HepG2 (cell line): ENCODE measurements around the gene HMGN4. TPM values are rescaled to one million over a fixed set of nuclear protein-coding genes. Genes with fewer than 3 reads are reported as not detected.

Experiments used
- AHR ChIP-seq: IDR thresholded peaks from 2 replicates; pipeline ENCODE4 v1.6.1; 2018; ENCODE audit warnings: missing genetic modification reagents, missing compliant biosample characterization
- ARID2 ChIP-seq: sonication (generic); formaldehyde crosslinking; IDR thresholded peaks from 2 replicates; pipeline ENCODE4 v1.8.1; 2022; ENCODE audit warnings: mild to moderate bottlenecking, missing genetic modification reagents, borderline replicate concordance
- NCOA1 ChIP-seq: sonication (generic); formaldehyde crosslinking; IDR thresholded peaks from 2 replicates; pipeline ENCODE4 v1.9.0; 2021; ENCODE audit warnings: missing genetic modification reagents
- RAD21 ChIP-seq: fragments of 450-650 bp; formaldehyde crosslinking; IDR thresholded peaks from 2 replicates; pipeline ENCODE4 v1.5.0; 2020; ENCODE audit warnings: mild to moderate bottlenecking
- SMC3 ChIP-seq: IDR thresholded peaks from 2 replicates; pipeline ENCODE4 v1.6.1; 2011; ENCODE audit warnings: low read length, improper control_type of control experiment
- STAT5B ChIP-seq: sonication (generic); formaldehyde crosslinking; IDR thresholded peaks from 2 replicates; pipeline ENCODE4 v1.4.0; 2020; ENCODE audit warnings: missing genetic modification reagents
- TBL1XR1 ChIP-seq: fragments of 150-350 bp; IDR thresholded peaks from 2 replicates; pipeline ENCODE4 v1.6.1; 2014; ENCODE audit warnings: borderline replicate concordance, low read length; ENCODE audit not compliant: partially characterized antibody
- ZBTB20 ChIP-seq: sonication (generic); formaldehyde crosslinking; IDR thresholded peaks from 2 replicates; pipeline ENCODE4 v1.8.1; 2023; ENCODE audit warnings: missing genetic modification reagents, low read depth, mild to moderate bottlenecking, borderline replicate concordance
- ZMYM2 ChIP-seq: sonication (generic); formaldehyde crosslinking; IDR thresholded peaks from 2 replicates; pipeline ENCODE4 v1.8.0; 2022; ENCODE audit warnings: mild to moderate bottlenecking, missing genetic modification reagents
- ZNF180 ChIP-seq: sonication (generic); formaldehyde crosslinking; IDR thresholded peaks from 2 replicates; pipeline ENCODE4 v1.4.0; 2020; ENCODE audit warnings: low read depth, missing genetic modification reagents, borderline replicate concordance
- ZNF251 ChIP-seq: sonication (generic); formaldehyde crosslinking; IDR thresholded peaks from 2 replicates; pipeline ENCODE4 v1.9.0; 2021; ENCODE audit warnings: mild to moderate bottlenecking, missing genetic modification reagents
- ZNF253 ChIP-seq: sonication (generic); formaldehyde crosslinking; IDR thresholded peaks from 2 replicates; pipeline ENCODE4 v1.8.0; 2022; ENCODE audit warnings: mild to moderate bottlenecking, missing genetic modification reagents, borderline replicate concordance
- ZNF772 ChIP-seq: sonication (generic); formaldehyde crosslinking; IDR thresholded peaks from 2 replicates; pipeline ENCODE4 v1.5.0; 2020; ENCODE audit warnings: mild to moderate bottlenecking, missing genetic modification reagents
- polyA plus RNA-seq, 8 experiments: library from polyadenylated mRNA; depleted of rRNA in 3 of 8; stranded (reverse) in 7 of 8; unstranded in 1 of 8; fragments of >200 nt; fragmentation: Illumina TruSeq in 4 of 8; extraction: Trizol in 4 of 8; gene quantifications; 2 replicates each; pipeline versions ENCODE4 v1.2.1 to v1.2.3, GENCODE V29; 2011 to 2016; ENCODE audit warnings: low read depth in 4 of 8, missing spikeins in 1 of 8, mixed read lengths in 1 of 8; ENCODE audit not compliant: insufficient read depth in 1 of 8
- total RNA-seq, 5 experiments: library from RNA; depleted of rRNA; stranded (reverse); fragments of >200 nt; fragmentation: Illumina TruSeq; extraction: Trizol; gene quantifications; 2 replicates each; pipeline ENCODE4 v1.2.3, GENCODE V29; 2016; ENCODE audit warnings: low read depth in 1 of 5
- TF ChIP-seq, protein P1 (sequence below): sonication (generic); formaldehyde crosslinking; IDR thresholded peaks from 2 replicates; pipeline ENCODE4 v1.9.0; 2022; ENCODE audit warnings: low read depth, missing genetic modification reagents
- TF ChIP-seq, protein P2 (sequence below): IDR thresholded peaks from 2 replicates; pipeline ENCODE4 v1.6.1; 2016; ENCODE audit warnings: missing compliant biosample characterization, missing genetic modification reagents, borderline replicate concordance
- TF ChIP-seq, protein P3 (sequence below): sonication (generic); formaldehyde crosslinking; IDR thresholded peaks from 2 replicates; pipeline ENCODE4 v1.4.0; 2020; ENCODE audit warnings: mild to moderate bottlenecking, missing genetic modification reagents
- TF ChIP-seq, protein P4 (sequence below): conservative IDR thresholded peaks from 2 replicates; pipeline ENCODE4 v1.6.1; 2018; ENCODE audit warnings: missing genetic modification reagents
- TF ChIP-seq, protein P5 (sequence below): sonication (generic); formaldehyde crosslinking; IDR thresholded peaks from 2 replicates; pipeline ENCODE4 v1.4.0; 2020; ENCODE audit warnings: missing genetic modification reagents

HMGN4 gene
- total and polyA plus RNA-seq, 2 of the 13 experiments (the other 11 are each of a cell fraction or from before 2014, with no cell fraction given) = 39.9 to 52.1 TPM

DNA sequence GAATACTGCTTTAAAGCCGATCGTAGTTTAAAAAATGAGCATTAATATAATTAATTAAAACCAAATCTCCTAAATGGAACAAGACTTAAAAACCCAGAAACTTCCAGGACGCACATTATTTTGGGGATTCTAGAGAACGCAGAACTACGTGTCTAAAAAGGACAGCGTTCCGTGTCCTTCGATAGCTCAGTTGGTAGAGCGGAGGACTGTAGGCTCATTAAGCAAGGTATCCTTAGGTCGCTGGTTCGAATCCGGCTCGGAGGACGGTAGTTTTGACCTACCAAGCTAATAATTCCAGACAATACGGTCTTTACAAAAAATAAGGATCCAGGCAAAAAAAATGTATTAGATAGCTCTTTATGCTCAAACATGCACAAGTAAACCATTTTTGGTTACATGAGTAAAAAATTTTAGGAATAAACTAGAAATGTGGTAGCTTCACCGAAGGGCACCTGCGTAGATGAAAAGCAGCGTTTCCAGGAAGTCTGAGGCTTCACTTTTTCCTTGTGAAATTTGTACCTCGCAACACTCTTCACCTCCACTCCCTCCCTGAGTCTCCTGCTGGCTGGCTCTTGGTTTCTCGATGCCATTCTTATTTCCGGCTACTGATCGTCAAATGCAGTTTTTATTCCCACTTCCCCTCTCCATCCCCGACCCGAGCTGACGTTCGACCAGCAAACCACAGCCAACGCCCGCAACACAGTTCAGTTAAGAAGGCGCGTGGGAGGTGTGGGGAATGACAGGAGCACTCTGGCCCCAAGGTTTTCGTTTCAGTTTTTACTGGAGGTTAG lies 39.0 kb downstream of the HMGN4 start (continued):
- no peak for TF ChIP-seq ZBTB20
- TF ChIP-seq ARID2 (CRISPR knock-in tag) = no peak
- TF ChIP-seq, protein P1, sequence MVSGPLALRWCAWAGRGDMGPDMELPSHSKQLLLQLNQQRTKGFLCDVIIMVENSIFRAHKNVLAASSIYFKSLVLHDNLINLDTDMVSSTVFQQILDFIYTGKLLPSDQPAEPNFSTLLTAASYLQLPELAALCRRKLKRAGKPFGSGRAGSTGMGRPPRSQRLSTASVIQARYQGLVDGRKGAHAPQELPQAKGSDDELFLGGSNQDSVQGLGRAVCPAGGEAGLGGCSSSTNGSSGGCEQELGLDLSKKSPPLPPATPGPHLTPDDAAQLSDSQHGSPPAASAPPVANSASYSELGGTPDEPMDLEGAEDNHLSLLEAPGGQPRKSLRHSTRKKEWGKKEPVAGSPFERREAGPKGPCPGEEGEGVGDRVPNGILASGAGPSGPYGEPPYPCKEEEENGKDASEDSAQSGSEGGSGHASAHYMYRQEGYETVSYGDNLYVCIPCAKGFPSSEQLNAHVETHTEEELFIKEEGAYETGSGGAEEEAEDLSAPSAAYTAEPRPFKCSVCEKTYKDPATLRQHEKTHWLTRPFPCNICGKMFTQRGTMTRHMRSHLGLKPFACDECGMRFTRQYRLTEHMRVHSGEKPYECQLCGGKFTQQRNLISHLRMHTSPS (CRISPR knock-in tag) = no peak
- TF ChIP-seq, protein P2, sequence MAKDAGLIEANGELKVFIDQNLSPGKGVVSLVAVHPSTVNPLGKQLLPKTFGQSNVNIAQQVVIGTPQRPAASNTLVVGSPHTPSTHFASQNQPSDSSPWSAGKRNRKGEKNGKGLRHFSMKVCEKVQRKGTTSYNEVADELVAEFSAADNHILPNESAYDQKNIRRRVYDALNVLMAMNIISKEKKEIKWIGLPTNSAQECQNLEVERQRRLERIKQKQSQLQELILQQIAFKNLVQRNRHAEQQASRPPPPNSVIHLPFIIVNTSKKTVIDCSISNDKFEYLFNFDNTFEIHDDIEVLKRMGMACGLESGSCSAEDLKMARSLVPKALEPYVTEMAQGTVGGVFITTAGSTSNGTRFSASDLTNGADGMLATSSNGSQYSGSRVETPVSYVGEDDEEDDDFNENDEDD = no peak
- TF ChIP-seq TBL1XR1 = no peak
- TF ChIP-seq ZNF772 = no peak
- TF ChIP-seq, protein P3, sequence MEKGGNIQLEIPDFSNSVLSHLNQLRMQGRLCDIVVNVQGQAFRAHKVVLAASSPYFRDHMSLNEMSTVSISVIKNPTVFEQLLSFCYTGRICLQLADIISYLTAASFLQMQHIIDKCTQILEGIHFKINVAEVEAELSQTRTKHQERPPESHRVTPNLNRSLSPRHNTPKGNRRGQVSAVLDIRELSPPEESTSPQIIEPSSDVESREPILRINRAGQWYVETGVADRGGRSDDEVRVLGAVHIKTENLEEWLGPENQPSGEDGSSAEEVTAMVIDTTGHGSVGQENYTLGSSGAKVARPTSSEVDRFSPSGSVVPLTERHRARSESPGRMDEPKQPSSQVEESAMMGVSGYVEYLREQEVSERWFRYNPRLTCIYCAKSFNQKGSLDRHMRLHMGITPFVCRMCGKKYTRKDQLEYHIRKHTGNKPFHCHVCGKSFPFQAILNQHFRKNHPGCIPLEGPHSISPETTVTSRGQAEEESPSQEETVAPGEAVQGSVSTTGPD (CRISPR knock-in tag) = no peak
- TF ChIP-seq ZNF251 (CRISPR knock-in tag) = no peak
- TF ChIP-seq RAD21 (CRISPR knock-in tag) = no peak
- TF ChIP-seq SMC3 = no peak
- no peak for TF ChIP-seq ZNF253
- no peak for TF ChIP-seq STAT5B (CRISPR knock-in tag)
- TF ChIP-seq ZMYM2 (CRISPR knock-in tag) = peak; percentile 79; the same call in 1 of the 2 replicates
- TF ChIP-seq AHR (CRISPR knock-in tag) = no peak
- TF ChIP-seq, protein P4, sequence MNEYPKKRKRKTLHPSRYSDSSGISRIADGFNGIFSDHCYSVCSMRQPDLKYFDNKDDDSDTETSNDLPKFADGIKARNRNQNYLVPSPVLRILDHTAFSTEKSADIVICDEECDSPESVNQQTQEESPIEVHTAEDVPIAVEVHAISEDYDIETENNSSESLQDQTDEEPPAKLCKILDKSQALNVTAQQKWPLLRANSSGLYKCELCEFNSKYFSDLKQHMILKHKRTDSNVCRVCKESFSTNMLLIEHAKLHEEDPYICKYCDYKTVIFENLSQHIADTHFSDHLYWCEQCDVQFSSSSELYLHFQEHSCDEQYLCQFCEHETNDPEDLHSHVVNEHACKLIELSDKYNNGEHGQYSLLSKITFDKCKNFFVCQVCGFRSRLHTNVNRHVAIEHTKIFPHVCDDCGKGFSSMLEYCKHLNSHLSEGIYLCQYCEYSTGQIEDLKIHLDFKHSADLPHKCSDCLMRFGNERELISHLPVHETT (CRISPR knock-in tag) = no peak
- TF ChIP-seq, protein P5, sequence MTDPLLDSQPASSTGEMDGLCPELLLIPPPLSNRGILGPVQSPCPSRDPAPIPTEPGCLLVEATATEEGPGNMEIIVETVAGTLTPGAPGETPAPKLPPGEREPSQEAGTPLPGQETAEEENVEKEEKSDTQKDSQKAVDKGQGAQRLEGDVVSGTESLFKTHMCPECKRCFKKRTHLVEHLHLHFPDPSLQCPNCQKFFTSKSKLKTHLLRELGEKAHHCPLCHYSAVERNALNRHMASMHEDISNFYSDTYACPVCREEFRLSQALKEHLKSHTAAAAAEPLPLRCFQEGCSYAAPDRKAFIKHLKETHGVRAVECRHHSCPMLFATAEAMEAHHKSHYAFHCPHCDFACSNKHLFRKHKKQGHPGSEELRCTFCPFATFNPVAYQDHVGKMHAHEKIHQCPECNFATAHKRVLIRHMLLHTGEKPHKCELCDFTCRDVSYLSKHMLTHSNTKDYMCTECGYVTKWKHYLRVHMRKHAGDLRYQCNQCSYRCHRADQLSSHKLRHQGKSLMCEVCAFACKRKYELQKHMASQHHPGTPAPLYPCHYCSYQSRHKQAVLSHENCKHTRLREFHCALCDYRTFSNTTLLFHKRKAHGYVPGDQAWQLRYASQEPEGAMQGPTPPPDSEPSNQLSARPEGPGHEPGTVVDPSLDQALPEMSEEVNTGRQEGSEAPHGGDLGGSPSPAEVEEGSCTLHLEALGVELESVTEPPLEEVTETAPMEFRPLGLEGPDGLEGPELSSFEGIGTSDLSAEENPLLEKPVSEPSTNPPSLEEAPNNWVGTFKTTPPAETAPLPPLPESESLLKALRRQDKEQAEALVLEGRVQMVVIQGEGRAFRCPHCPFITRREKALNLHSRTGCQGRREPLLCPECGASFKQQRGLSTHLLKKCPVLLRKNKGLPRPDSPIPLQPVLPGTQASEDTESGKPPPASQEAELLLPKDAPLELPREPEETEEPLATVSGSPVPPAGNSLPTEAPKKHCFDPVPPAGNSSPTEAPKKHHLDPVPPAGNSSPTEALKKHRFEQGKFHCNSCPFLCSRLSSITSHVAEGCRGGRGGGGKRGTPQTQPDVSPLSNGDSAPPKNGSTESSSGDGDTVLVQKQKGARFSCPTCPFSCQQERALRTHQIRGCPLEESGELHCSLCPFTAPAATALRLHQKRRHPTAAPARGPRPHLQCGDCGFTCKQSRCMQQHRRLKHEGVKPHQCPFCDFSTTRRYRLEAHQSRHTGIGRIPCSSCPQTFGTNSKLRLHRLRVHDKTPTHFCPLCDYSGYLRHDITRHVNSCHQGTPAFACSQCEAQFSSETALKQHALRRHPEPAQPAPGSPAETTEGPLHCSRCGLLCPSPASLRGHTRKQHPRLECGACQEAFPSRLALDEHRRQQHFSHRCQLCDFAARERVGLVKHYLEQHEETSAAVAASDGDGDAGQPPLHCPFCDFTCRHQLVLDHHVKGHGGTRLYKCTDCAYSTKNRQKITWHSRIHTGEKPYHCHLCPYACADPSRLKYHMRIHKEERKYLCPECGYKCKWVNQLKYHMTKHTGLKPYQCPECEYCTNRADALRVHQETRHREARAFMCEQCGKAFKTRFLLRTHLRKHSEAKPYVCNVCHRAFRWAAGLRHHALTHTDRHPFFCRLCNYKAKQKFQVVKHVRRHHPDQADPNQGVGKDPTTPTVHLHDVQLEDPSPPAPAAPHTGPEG (CRISPR knock-in tag) = no peak
- TF ChIP-seq ZNF180 (CRISPR knock-in tag) = no peak
- TF ChIP-seq NCOA1 (CRISPR knock-in tag) = no peak
